CD14-positive monocyte (primary cell): ENCODE results near the gene VPS26C. TPM values are rescaled to one million over a fixed set of nuclear protein-coding genes. Genes with fewer than 3 reads are reported as not detected.

Experiments
- DNase-seq, 3 donors: peaks; one replicate each; pipeline ENCODE4 v3.0.0-alpha.2; 2011 to 2022
- H2AFZ ChIP-seq: 2 replicates; pipeline ENCODE4 v1.6.0; 2012; ENCODE audit warnings: mild to moderate bottlenecking, low read depth, low read length, inconsistent platforms; ENCODE audit not compliant: insufficient read depth, poor library complexity, severe bottlenecking
- H3K27ac ChIP-seq, 2 donors: 1 replicate in 1 of 2; 2 replicates in 1 of 2; pipeline ENCODE4 v1.5.1; 2012 to 2013; ENCODE audit warnings: low read length in 2 of 2, control low read depth in 1 of 2, inconsistent platforms in 1 of 2, low read depth in 1 of 2, mild to moderate bottlenecking in 1 of 2
- H3K27me3 ChIP-seq, 2 donors: one replicate each; pipeline versions ENCODE4 v1.6.0 to v1.6.1; 2011 to 2013; ENCODE audit warnings: low read length in 2 of 2; ENCODE audit not compliant: control insufficient read depth in 2 of 2, insufficient read depth in 2 of 2
- H3K36me3 ChIP-seq, 2 donors: replicated peaks in 1 of 2; 1 replicate in 1 of 2; 2 replicates in 1 of 2; pipeline versions ENCODE4 v1.5.1 to v1.6.1; 2012 to 2013; ENCODE audit warnings: low read length in 2 of 2, control low read depth in 1 of 2, inconsistent platforms in 1 of 2, mild to moderate bottlenecking in 1 of 2; ENCODE audit not compliant: insufficient read depth in 2 of 2, control insufficient read depth in 1 of 2
- H3K4me1 ChIP-seq, 2 donors: 1 replicate in 1 of 2; 2 replicates in 1 of 2; pipeline versions ENCODE4 v1.5.1 to v1.6.1; 2012 to 2013; ENCODE audit warnings: low read length in 2 of 2, control low read depth in 1 of 2, inconsistent platforms in 1 of 2, mild to moderate bottlenecking in 1 of 2, moderate library complexity in 1 of 2; ENCODE audit not compliant: insufficient read depth in 2 of 2, control insufficient read depth in 1 of 2
- H3K4me2 ChIP-seq: replicated peaks from 2 replicates; pipeline ENCODE3; 2012; ENCODE audit warnings: low read length, moderate library complexity, mild to moderate bottlenecking; ENCODE audit not compliant: poor library complexity, severe bottlenecking; ENCODE audit errors: extremely low read depth
- H3K4me3 ChIP-seq, 3 experiments: fragments of 200-600 bp in 1 of 3; sonication (generic) in 1 of 3; replicated peaks in 1 of 3; 1 replicate in 2 of 3; 2 replicates in 1 of 3; pipeline ENCODE4 v1.5.1; 2011 to 2013; ENCODE audit warnings: low read length in 3 of 3, mild to moderate bottlenecking in 3 of 3, control low read depth in 2 of 3, low read depth in 2 of 3, inconsistent platforms in 1 of 3, moderate library complexity in 1 of 3
- H3K79me2 ChIP-seq: 2 replicates; pipeline ENCODE4 v1.6.0; 2012; ENCODE audit warnings: mild to moderate bottlenecking, control low read depth, inconsistent platforms, low read length, moderate library complexity; ENCODE audit not compliant: insufficient read depth
- H3K9ac ChIP-seq: 2 replicates; pipeline ENCODE4 v1.6.0; 2017; ENCODE audit warnings: low read length, mild to moderate bottlenecking; ENCODE audit not compliant: insufficient read depth, poor library complexity, severe bottlenecking
- H3K9me3 ChIP-seq, 2 donors: replicated peaks in 1 of 2; 1 replicate in 1 of 2; 2 replicates in 1 of 2; pipeline versions ENCODE4 v1.5.1 to v1.6.1; 2012 to 2013; ENCODE audit warnings: low read length in 2 of 2, control low read depth in 1 of 2; ENCODE audit not compliant: control insufficient read depth in 1 of 2, insufficient read depth in 1 of 2
- H4K20me1 ChIP-seq: 2 replicates; pipeline ENCODE4 v1.6.0; 2012; ENCODE audit warnings: mild to moderate bottlenecking, low read length, control low read depth, moderate library complexity; ENCODE audit not compliant: insufficient read depth
- H3K27ac Mint-ChIP-seq, 7 donors: one replicate each; pipeline ENCODE4 v1.8.0; 2020; ENCODE audit warnings: mild to moderate bottlenecking in 7 of 7, mixed read lengths in 7 of 7, moderate library complexity in 6 of 7, inconsistent platforms in 2 of 7
- H3K27me3 Mint-ChIP-seq, 3 donors: one replicate each; pipeline ENCODE4 v1.8.0; 2021 to 2022; ENCODE audit warnings: low read depth in 3 of 3, mild to moderate bottlenecking in 3 of 3, mixed read lengths in 3 of 3, moderate library complexity in 3 of 3, inconsistent platforms in 1 of 3
- H3K36me3 Mint-ChIP-seq, 2 donors: one replicate each; pipeline ENCODE4 v1.8.0; 2020; ENCODE audit warnings: mixed read lengths in 2 of 2, inconsistent platforms in 1 of 2, mild to moderate bottlenecking in 1 of 2
- H3K4me1 Mint-ChIP-seq: one replicate; pipeline ENCODE4 v1.8.0; 2020; ENCODE audit warnings: mild to moderate bottlenecking, mixed read lengths
- H3K4me3 Mint-ChIP-seq, 2 donors: one replicate each; pipeline ENCODE4 v1.8.0; 2020; ENCODE audit warnings: mild to moderate bottlenecking in 2 of 2, mixed read lengths in 2 of 2, moderate library complexity in 1 of 2
- H3K9me3 Mint-ChIP-seq, 7 donors: one replicate each; pipeline ENCODE4 v1.8.0; 2020 to 2022; ENCODE audit warnings: mixed read lengths in 7 of 7, mild to moderate bottlenecking in 6 of 7, moderate library complexity in 6 of 7, inconsistent platforms in 2 of 7
- CTCF ChIP-seq: fragments of 200-600 bp; IDR thresholded peaks from one replicate; pipeline ENCODE4 v1.8.0; 2022; ENCODE audit warnings: antibody characterized with exemption, mild to moderate bottlenecking
- WGBS: methylation state at CpG from one replicate; pipeline ENCODE4 v1.1.5; 2013; ENCODE audit warnings: missing lambda C conversion rate; ENCODE audit not compliant: insufficient coverage; 5-methylcytosine and 5-hydroxymethylcytosine counted together
- intact Hi-C, 2 donors: fragments of 100-400 bp; cut with micrococcal nuclease; formaldehyde crosslinking; loops; one replicate each; pipeline versions ENCODE4 v1.15.0 to v1.15.1; 2023
- polyA plus RNA-seq, 3 donors: library from polyadenylated mRNA; depleted of rRNA in 1 of 3; unstranded in 2 of 3; stranded (reverse) in 1 of 3; fragments of 300-500 nt in 2 of 3; fragments of >200 nt in 1 of 3; fragmentation: Illumina TruSeq in 2 of 3; gene quantifications; 1 replicate in 2 of 3; 2 replicates in 1 of 3; pipeline ENCODE4 v1.2.3, GENCODE V29; 2012 to 2021

The VPS26C gene
- polyA plus RNA-seq, 3 donors = 45.4 to 75.4 (median 69.3) TPM

GRCh38 chr21:37243961-37244360, 23.2 kb downstream of the VPS26C start:
- Mint-ChIP-seq H3K27ac (peak overlapping the region in 1 of 7 donors; percentile 30), H3K27me3 (no peaks in the 10 kb centered on the region), H3K9me3 (no peaks in the 10 kb centered on the region), H3K4me1 (peaks cover 24% of the 10 kb centered on the region), H3K36me3 (peaks cover 29 to 49% of the 10 kb centered on the region in 2 donors), H3K4me3 (no peak overlapping the region)
- Histone ChIP-seq H3K4me3 (no peak overlapping the region), H3K27ac (no peak overlapping the region), H3K27me3 (no peaks in the 10 kb centered on the region), H4K20me1 (peaks cover 90% of the 10 kb centered on the region), H3K36me3 (peaks cover 15 to 29% of the 10 kb centered on the region in 2 donors), H3K4me1 (no peaks in the 10 kb centered on the region), H3K79me2 (peaks cover 93% of the 10 kb centered on the region), H3K9me3 (no peaks in the 10 kb centered on the region), H2AFZ (no peak overlapping the region), H3K9ac (no peak overlapping the region), H3K4me2 (no peak overlapping the region)
- TF ChIP-seq CTCF = no peak
- DNase-seq = no peak
- intact Hi-C loops = loop anchor here in 1 of 2 donors (10.0 kb wide), 1 partner anchor 211 kb away; no protein-coding TSS in a partner anchor
- WGBS = 100% methylated on average over 3 of the region's 6 CpGs

- Mint-ChIP-seq H3K36me3 (peaks cover 48 to 69% of the 10 kb centered on the region in 2 donors), H3K27me3 (no peaks in the 10 kb centered on the region), H3K27ac (peak overlapping the region in 1 of 7 donors; percentile 18), H3K4me1 (peaks cover 21% of the 10 kb centered on the region), H3K9me3 (no peaks in the 10 kb centered on the region), H3K4me3 (no peak overlapping the region)
- H3K27ac ChIP-seq = no peak overlapping the region
- DNase-seq = no peak
- intact Hi-C loops = loop anchor here in 1 of 2 donors (10.0 kb wide), 1 partner anchor 213 kb away; no protein-coding TSS in a partner anchor
- H3K4me3 ChIP-seq = no peak overlapping the region
- H4K20me1 ChIP-seq = peaks cover 85% of the 10 kb centered on the region
- H3K4me2 ChIP-seq = no peak overlapping the region
- WGBS = no CpG with 5 or more reads among the region's 7 CpGs
- peaks cover 36 to 54% of the 10 kb centered on the region in 2 donors for H3K36me3 ChIP-seq
- H2AFZ ChIP-seq = no peak overlapping the region
- H3K4me1 ChIP-seq = no peaks in the 10 kb centered on the region
- H3K79me2 ChIP-seq = peaks cover 68% of the 10 kb centered on the region
- no peak for TF ChIP-seq CTCF
- H3K27me3 ChIP-seq = no peaks in the 10 kb centered on the region
- H3K9ac ChIP-seq = no peak overlapping the region
- H3K9me3 ChIP-seq = no peaks in the 10 kb centered on the region
Observed at GRCh38 chr21:37241426-37241825, 25.7 kb downstream of the VPS26C start.
